GM19043 (cell line): ENCODE data around the gene ACKR2.

Source experiments
- ATAC-seq: cut with Tn5 transposase; IDR thresholded peaks from one replicate; pipeline ENCODE4 v1.9.1; 2021; ENCODE audit warnings: low read depth; ENCODE audit not compliant: unreplicated experiment

The ACKR2 gene

DNA sequence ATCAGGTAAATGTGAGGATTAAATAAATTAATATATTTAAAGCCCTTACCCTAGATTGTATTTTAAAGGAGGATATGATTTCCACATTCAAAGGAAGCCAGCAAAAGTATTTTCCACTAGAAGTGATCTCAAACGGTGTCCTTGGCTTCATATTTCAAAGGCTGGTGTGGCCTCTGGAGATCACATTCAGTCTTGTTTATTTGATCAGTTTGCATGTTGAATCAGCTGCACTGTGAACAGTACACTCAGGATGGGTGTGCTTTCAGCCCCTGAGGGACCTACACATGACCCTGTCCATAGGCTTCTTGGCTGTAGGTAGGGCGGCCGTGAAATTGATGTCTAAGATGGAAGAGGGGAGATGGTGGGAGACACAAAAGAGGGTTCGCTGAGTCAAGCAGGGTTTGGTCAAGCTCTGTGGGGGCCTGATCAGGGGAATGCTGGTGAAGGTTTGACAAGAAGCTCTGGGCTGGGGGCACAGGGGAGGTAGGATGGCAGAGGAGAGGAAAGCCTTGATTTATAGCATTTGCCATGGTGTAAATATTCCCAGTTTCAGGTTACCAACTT, 44.6 kb downstream of the ACKR2 start:
- no peak for ATAC-seq

- ATAC-seq = no peak
Measured at GRCh38 chr3:42855219-42855546, 45.9 kb downstream of the ACKR2 start.

- no peak for ATAC-seq
Measured at GRCh38 chr3:42855547-42856380, 46.5 kb downstream of the ACKR2 start.

- no peak for ATAC-seq
Measured at GRCh38 chr3:42856544-42856943, 47.3 kb downstream of the ACKR2 start.

DNA sequence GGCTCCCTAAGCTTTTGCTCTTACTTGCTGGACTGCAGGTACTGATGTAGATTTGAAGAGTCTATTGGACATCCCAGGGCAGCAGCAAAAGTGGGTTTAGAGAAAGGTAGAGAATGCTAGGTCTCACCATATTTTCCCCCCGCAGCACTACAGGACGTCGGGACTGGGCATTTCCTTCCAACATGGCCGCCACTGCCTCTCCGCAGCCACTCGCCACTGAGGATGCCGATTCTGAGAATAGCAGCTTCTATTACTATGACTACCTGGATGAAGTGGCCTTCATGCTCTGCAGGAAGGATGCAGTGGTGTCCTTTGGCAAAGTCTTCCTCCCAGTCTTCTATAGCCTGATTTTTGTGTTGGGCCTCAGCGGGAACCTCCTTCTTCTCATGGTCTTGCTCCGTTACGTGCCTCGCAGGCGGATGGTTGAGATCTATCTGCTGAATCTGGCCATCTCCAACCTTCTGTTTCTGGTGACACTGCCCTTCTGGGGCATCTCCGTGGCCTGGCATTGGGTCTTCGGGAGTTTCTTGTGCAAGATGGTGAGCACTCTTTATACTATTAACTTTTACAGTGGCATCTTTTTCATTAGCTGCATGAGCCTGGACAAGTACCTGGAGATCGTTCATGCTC, 55.2 kb downstream of the ACKR2 start:
- no peak for ATAC-seq

DNA sequence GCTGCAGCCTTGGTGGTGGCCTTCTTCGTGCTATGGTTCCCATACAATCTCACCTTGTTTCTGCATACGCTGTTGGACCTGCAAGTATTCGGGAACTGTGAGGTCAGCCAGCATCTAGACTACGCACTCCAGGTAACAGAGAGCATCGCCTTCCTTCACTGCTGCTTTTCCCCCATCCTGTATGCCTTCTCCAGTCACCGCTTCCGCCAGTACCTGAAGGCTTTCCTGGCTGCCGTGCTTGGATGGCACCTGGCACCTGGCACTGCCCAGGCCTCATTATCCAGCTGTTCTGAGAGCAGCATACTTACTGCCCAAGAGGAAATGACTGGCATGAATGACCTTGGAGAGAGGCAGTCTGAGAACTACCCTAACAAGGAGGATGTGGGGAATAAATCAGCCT, 56.0 kb downstream of the ACKR2 start:
- no peak for ATAC-seq

DNA sequence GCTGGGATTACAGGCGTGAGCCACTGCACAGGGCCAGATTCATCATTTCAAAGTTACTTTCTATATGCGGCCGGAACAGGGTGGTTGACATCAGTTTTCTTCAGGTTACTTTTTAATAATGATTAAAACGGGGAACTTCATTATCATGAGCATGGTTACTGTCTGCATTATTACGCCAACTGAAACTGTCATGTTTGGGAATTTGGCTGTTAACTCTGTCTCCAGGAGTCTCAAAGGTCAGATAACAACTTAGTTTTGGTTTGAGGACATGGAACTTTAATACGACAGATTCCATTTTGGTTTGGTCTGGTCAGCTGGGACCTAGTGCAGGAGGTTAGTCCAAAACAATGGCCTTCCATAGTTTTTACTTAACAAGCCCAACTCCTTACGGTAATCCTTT, 57.9 kb downstream of the ACKR2 start:
- no peak for ATAC-seq

- no peak for ATAC-seq
Measured at GRCh38 chr3:42868841-42869240, 59.6 kb downstream of the ACKR2 start.

- ATAC-seq = no peak
Measured at GRCh38 chr3:42871592-42872196, 62.4 kb downstream of the ACKR2 start.

GRCh38 chr3:42872718-42873117, 63.5 kb downstream of the ACKR2 start:
- no peak for ATAC-seq

- ATAC-seq = no peak
Measured at GRCh38 chr3:42873221-42873982, 64.2 kb downstream of the ACKR2 start.

DNA sequence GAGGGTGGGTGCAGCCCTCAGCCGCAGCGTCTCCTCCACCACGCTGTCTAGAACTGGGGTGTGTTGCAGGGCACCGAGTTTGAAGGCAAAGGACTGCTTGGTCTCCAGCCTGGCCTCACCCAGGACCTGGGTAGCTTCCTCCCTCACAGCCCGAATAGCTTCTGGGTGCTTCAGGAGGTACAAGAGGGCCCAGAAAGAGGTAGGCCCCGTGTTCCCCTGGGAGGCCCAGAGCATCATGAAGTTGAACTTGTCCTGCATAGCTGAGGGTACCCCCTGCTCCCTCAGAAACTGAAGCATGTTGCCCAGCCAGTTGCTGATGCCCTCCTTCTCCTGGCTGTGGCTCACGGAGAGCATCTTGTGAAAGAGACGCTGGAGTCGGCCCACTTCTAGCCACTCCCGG, 65.5 kb downstream of the ACKR2 start:
- no peak for ATAC-seq

DNA sequence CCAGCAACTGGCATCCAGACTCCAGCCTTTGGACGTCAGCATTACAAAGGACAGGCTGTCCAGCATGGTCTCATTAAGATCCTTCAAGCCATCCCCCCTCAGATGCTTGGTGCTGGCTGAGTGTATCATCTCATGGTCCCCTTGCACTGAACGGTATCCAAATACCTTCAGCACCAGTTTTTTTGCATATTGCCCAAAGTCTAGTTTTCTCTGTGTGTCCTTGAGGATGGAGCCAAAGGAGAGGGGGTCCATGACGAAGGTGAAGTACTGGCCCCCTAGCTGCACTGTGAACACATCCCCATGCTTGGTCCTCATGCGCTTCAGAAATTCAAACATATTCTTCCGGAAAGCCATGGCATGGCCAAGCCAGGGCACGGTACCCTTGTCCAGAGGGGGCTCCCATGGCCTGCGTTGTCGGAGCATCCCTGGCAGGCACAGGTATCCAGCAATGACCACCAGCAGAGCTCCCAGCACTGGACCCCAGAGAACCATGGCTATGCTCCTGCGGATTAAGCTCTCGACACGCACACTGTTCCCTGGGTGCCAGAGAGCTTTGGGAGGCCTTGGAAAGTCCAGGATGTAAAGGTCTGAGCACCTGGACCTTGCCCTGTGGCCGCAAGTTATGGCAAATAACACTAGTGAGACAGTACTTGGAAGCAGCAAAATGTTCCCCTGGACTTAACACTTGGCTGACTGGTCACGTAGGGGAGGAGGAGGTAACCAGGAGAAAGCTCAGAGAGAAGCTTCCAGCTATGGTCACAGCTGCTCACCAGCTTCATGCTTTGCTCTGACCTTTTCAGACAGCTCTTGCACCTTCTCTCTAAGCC, 66.3 kb downstream of the ACKR2 start, which contains the start of gene CYP8B1:
TSS of gene CYP8B1 (minus strand) at position 555 of the 827 bp plus-strand sequence. CDS start at position 492, 63 bp downstream.
- no peak for ATAC-seq

- no peak for ATAC-seq
Measured at GRCh38 chr3:42876401-42876800, 67.2 kb downstream of the ACKR2 start.

- no peak for ATAC-seq
Measured at GRCh38 chr3:42876940-42877720, 67.9 kb downstream of the ACKR2 start.

GRCh38 chr3:42877881-42878280, 68.6 kb downstream of the ACKR2 start:
- ATAC-seq = no peak

DNA sequence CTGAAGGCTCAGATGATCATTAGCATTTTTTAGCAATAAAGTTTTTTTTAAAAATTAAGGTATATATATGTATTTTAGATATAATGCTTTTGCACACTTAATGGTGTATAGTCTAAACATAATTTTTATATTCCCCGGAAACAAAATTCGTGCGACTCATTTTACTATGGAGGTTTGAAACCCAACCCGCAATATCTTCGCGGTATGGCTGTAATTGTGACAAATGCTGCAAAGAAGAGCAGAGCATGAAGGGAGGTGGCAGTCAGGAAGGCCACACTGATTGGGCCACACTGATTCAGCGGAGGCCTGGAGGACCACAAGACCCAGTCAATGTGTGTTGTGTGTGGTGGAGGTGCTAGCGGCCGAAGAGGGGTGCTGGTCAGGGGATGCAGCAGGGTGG, 70.9 kb downstream of the ACKR2 start:
- no peak for ATAC-seq

DNA sequence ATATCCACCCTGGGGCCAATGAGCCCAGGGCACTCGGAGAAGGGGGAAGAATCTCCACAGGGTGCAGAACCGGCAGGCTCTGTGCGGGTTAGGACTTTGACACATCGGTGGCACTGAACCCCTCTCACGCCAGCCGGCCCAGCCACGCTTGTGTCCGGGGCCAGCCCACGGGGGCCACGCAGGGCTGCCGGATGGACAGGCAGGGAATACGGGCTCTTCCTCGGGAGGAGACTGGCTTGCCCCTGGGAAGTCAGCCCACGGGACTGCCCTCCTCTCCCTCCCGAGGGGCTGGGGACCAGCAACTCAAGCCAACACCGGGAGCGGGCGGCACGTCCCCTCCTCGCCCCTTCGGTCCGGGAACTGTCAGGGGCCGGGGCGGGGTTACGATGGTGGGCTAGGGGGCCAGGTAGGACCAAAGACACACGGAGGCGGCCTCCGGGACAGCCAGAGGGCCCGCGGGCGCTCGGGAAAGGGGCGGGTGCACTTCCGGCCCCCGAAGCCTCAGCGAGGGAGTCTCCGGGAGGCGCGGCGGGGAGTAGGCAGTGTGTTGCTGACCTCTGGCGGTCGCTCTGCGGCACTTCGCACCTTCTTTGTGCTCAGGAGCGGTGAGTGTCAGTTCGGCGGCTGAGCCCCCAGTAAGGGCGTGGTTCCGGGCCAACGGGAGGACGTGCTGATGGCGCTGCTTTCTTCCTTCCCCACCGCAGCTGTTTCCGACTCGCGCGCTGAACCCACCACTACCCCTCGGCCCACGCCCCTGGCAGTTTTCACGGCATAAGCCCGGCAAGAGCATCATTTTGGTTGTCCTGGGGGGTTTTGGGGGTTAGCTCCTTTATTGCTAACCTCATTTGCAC, 71.6 kb downstream of the ACKR2 start:
- ATAC-seq = peak; percentile 98
